GM12878 (cell line): ENCODE data around the gene EPAS1. TPM values are rescaled to one million over a fixed set of nuclear protein-coding genes. Genes with fewer than 3 reads are reported as not detected.

Experiments used
- BHLHE40 ChIP-seq, 2 experiments: fragments of 450-650 bp in 1 of 2; IDR thresholded peaks; 2 replicates each; pipeline ENCODE4 v1.6.1; 2011 to 2017; ENCODE audit warnings: low read depth in 2 of 2, borderline replicate concordance in 1 of 2, improper control_type of control experiment in 1 of 2, low read length in 1 of 2, mild to moderate bottlenecking in 1 of 2
- EGR1 ChIP-seq, 2 experiments: IDR thresholded peaks; 1 replicate in 1 of 2; 2 replicates in 1 of 2; pipeline ENCODE4 v1.6.1; 2011 to 2012; ENCODE audit warnings: low read depth in 2 of 2, low read length in 2 of 2, borderline replicate concordance in 1 of 2, mild to moderate bottlenecking in 1 of 2, moderate library complexity in 1 of 2
- LARP7 ChIP-seq: fragments of 450-650 bp; IDR thresholded peaks from 2 replicates; pipeline ENCODE4 v1.6.1; 2017; ENCODE audit warnings: mild to moderate bottlenecking
- NFYA ChIP-seq: IDR thresholded peaks from 2 replicates; pipeline ENCODE4 v1.6.1; 2011; ENCODE audit warnings: low read depth, mild to moderate bottlenecking, low read length, improper control_type of control experiment, borderline replicate concordance
- NFYB ChIP-seq: IDR thresholded peaks from 2 replicates; pipeline ENCODE4 v1.6.1; 2011; ENCODE audit warnings: low read depth, mild to moderate bottlenecking, low read length, improper control_type of control experiment, moderate library complexity; ENCODE audit not compliant: insufficient read depth
- SMARCA5 ChIP-seq: fragments of 450-650 bp; IDR thresholded peaks from 2 replicates; pipeline ENCODE4 v1.6.1; 2017; ENCODE audit warnings: mild to moderate bottlenecking
- TCF12 ChIP-seq: IDR thresholded peaks from 2 replicates; pipeline ENCODE4 v1.6.1; 2011; ENCODE audit warnings: low read depth, mild to moderate bottlenecking, low read length
- polyA plus RNA-seq, 11 experiments: library from polyadenylated mRNA; depleted of rRNA in 4 of 11; unstranded in 6 of 11; stranded (reverse) in 5 of 11; fragments of >200 nt; fragmentation: Nextera tagmentation in 4 of 11; fragmentation: Illumina TruSeq in 1 of 11; extraction: Ambion mirVana in 4 of 11; extraction: Trizol in 1 of 11; gene quantifications; 1 replicate in 1 of 11; 2 replicates in 10 of 11; pipeline versions ENCODE4 v1.2.1 to v1.2.3, GENCODE V29; 2011 to 2016; ENCODE audit warnings: inconsistent platforms in 2 of 11, missing spikeins in 2 of 11, low read depth in 1 of 11
- total RNA-seq, 4 experiments: library from RNA; depleted of rRNA in 3 of 4; stranded (reverse); fragments of >200 nt in 3 of 4; fragmentation: Illumina TruSeq in 1 of 4; extraction: Trizol in 1 of 4; gene quantifications; 2 replicates each; pipeline versions ENCODE4 v1.2.1 to v1.2.3, GENCODE V29; 2013 to 2021
- TF ChIP-seq, protein P1 (sequence below): fragments of 450-650 bp; IDR thresholded peaks from 2 replicates; pipeline ENCODE4 v1.6.1; 2017; ENCODE audit warnings: mild to moderate bottlenecking, moderate library complexity
- TF ChIP-seq, protein P2 (sequence below): fragments of 450-650 bp; conservative IDR thresholded peaks from 2 replicates; pipeline ENCODE4 v1.6.1; 2017; ENCODE audit warnings: mild to moderate bottlenecking, moderate library complexity
- TF ChIP-seq, protein P3 (sequence below): IDR thresholded peaks from 2 replicates; pipeline ENCODE4 v1.6.1; 2012; ENCODE audit warnings: low read depth, low read length, improper control_type of control experiment
- TF ChIP-seq, protein P4 (sequence below): IDR thresholded peaks from 2 replicates; pipeline ENCODE4 v1.6.1; 2011; ENCODE audit warnings: borderline replicate concordance, low read depth, mild to moderate bottlenecking, moderate library complexity, low read length; ENCODE audit not compliant: insufficient read depth, poor library complexity, severe bottlenecking

Gene EPAS1
- total and polyA plus RNA-seq, 10 of the 15 experiments (the other 5 are each of a cell fraction or from before 2014, with no cell fraction given): 0.11 to 22.0 (median 1.3) TPM; not detected in 1

DNA sequence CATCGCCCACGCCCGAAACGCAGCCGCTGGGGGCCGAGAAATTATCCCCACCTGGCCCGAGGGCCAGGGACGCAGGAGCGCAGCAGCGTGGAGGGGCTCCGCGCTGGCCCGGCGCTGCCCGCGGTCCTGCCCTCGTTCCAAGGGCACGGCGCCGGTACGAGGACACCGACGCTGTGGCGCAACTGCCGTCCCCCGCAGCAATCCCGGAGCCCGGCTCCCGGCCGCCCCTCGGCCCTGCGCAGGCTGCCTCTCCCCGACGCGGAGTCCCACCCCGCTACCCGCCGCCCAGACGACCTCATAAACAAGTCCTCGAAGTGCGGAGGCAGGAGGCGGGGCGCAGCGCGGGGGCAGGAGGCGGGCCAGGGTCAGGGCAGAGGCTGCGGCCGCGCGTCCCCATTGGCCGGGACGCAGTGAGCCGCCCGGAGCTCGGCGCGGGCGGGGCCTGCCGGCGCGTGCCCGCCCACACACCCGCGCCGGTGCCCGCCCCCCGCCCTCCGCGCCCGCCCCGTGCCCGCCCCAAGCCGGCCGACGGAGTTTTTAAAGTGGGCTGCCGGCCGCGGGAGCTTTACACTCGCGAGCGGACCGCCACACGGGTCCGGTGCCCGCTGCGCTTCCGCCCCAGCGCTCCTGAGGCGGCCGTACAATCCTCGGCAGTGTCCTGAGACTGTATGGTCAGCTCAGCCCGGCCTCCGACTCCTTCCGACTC, at the start of gene EPAS1 (continued):
- TF ChIP-seq, protein P1, sequence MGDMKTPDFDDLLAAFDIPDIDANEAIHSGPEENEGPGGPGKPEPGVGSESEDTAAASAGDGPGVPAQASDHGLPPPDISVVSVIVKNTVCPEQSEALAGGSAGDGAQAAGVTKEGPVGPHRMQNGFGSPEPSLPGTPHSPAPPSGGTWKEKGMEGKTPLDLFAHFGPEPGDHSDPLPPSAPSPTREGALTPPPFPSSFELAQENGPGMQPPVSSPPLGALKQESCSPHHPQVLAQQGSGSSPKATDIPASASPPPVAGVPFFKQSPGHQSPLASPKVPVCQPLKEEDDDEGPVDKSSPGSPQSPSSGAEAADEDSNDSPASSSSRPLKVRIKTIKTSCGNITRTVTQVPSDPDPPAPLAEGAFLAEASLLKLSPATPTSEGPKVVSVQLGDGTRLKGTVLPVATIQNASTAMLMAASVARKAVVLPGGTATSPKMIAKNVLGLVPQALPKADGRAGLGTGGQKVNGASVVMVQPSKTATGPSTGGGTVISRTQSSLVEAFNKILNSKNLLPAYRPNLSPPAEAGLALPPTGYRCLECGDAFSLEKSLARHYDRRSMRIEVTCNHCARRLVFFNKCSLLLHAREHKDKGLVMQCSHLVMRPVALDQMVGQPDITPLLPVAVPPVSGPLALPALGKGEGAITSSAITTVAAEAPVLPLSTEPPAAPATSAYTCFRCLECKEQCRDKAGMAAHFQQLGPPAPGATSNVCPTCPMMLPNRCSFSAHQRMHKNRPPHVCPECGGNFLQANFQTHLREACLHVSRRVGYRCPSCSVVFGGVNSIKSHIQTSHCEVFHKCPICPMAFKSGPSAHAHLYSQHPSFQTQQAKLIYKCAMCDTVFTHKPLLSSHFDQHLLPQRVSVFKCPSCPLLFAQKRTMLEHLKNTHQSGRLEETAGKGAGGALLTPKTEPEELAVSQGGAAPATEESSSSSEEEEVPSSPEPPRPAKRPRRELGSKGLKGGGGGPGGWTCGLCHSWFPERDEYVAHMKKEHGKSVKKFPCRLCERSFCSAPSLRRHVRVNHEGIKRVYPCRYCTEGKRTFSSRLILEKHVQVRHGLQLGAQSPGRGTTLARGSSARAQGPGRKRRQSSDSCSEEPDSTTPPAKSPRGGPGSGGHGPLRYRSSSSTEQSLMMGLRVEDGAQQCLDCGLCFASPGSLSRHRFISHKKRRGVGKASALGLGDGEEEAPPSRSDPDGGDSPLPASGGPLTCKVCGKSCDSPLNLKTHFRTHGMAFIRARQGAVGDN: peak; percentile 84
- TF ChIP-seq SMARCA5 (peak; percentile 34; the same call in 1 of the 2 replicates), TCF12 (0 out of 2 replicates have a peak, but pooled peaks have one; percentile 26), EGR1 (IDR thresholded peaks at IDR 0.05; ENCODE audit: borderline replicate concordance in 1 of 2, low read depth in 2 of 2, low read length in 2 of 2) (peak in 1 of 2 experiments; percentile 82; a peak in 2 of 3 replicates), NFYA (no peak), LARP7 (0 out of 2 replicates have a peak, but pooled peaks have one; percentile 52), NFYB (peak; percentile 62; the same call in 1 of the 2 replicates), BHLHE40 (IDR thresholded peaks at IDR 0.05; ENCODE audit: borderline replicate concordance in 1 of 2, low read depth in 2 of 2, low read length in 1 of 2) (peak in 1 of 2 experiments; percentile 93; a peak in 2 of 4 replicates)
- TF ChIP-seq, protein P2, sequence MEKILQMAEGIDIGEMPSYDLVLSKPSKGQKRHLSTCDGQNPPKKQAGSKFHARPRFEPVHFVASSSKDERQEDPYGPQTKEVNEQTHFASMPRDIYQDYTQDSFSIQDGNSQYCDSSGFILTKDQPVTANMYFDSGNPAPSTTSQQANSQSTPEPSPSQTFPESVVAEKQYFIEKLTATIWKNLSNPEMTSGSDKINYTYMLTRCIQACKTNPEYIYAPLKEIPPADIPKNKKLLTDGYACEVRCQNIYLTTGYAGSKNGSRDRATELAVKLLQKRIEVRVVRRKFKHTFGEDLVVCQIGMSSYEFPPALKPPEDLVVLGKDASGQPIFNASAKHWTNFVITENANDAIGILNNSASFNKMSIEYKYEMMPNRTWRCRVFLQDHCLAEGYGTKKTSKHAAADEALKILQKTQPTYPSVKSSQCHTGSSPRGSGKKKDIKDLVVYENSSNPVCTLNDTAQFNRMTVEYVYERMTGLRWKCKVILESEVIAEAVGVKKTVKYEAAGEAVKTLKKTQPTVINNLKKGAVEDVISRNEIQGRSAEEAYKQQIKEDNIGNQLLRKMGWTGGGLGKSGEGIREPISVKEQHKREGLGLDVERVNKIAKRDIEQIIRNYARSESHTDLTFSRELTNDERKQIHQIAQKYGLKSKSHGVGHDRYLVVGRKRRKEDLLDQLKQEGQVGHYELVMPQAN: 0 out of 2 replicates have a peak, but pooled peaks have one; percentile 21
- TF ChIP-seq, protein P3, sequence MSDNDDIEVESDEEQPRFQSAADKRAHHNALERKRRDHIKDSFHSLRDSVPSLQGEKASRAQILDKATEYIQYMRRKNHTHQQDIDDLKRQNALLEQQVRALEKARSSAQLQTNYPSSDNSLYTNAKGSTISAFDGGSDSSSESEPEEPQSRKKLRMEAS: no peak; the same call in 1 of the 2 replicates
- TF ChIP-seq, protein P4, sequence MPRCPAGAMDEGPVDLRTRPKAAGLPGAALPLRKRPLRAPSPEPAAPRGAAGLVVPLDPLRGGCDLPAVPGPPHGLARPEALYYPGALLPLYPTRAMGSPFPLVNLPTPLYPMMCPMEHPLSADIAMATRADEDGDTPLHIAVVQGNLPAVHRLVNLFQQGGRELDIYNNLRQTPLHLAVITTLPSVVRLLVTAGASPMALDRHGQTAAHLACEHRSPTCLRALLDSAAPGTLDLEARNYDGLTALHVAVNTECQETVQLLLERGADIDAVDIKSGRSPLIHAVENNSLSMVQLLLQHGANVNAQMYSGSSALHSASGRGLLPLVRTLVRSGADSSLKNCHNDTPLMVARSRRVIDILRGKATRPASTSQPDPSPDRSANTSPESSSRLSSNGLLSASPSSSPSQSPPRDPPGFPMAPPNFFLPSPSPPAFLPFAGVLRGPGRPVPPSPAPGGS: no peak
